ENCODE measurements around the gene OTUD1.

The OTUD1 gene

DNA sequence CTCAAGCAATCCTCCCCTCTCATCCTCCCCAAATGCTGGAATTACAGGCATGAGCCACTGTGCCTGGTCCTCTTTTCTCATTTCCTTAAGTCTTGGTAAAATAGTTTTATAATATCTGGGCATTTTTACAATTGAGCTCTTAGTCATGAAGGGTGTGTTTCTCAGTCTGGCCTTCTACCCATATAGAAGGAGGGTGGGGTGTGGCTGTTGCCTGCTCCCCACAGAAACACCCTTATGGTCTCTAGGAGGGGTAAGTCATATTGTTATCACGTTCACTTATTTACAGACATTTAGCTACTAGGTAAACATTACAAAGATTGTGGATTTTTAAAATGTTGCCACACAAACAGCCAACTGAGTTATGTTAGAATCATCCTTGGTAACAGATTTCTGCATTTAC is 6.7 kb upstream of the OTUD1 start:
- H3K4me3 ChIP-seq (replicated peaks; ENCODE audit: low read depth, low read length) = no peak overlapping the region
- TF ChIP-seq, protein P1, sequence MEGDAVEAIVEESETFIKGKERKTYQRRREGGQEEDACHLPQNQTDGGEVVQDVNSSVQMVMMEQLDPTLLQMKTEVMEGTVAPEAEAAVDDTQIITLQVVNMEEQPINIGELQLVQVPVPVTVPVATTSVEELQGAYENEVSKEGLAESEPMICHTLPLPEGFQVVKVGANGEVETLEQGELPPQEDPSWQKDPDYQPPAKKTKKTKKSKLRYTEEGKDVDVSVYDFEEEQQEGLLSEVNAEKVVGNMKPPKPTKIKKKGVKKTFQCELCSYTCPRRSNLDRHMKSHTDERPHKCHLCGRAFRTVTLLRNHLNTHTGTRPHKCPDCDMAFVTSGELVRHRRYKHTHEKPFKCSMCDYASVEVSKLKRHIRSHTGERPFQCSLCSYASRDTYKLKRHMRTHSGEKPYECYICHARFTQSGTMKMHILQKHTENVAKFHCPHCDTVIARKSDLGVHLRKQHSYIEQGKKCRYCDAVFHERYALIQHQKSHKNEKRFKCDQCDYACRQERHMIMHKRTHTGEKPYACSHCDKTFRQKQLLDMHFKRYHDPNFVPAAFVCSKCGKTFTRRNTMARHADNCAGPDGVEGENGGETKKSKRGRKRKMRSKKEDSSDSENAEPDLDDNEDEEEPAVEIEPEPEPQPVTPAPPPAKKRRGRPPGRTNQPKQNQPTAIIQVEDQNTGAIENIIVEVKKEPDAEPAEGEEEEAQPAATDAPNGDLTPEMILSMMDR (IDR thresholded peaks at IDR 0.05; ENCODE audit: insufficient read depth, low read length, poor library complexity, severe bottlenecking) = no peak
- DNase-seq (ENCODE audit: extremely low read depth, insufficient read length) = no peak
- no peaks in the 10 kb centered on the region for H3K27me3 ChIP-seq (replicated peaks; ENCODE audit: control insufficient read depth, insufficient read depth, low read length)
- no peaks in the 10 kb centered on the region for H3K36me3 ChIP-seq (ENCODE audit: control insufficient read depth, insufficient read depth, low read length)

DNA sequence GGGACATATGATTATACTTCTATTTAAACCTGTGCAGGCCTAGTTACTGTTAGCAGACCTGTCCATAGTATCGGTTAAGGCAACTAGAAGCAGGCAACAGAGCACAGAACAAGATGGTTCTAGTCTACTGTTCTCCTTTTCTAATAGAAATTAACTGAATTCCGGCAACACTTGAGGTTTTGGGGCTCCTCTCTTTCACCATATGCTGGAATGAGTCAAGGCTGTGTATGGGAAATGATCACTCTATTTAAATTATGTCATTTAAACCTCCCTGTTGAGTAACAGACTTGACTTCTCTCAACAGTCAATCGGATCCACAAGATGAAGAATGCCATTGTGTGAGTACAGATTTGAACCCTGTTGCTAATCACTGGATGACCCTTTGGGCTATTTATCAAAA is 6.2 kb upstream of the OTUD1 start:
- Histone ChIP-seq H3K36me3 (ENCODE audit: control insufficient read depth, insufficient read depth, low read length) (no peaks in the 10 kb centered on the region), H3K4me3 (replicated peaks; ENCODE audit: low read depth, low read length) (no peak overlapping the region), H3K27me3 (replicated peaks; ENCODE audit: control insufficient read depth, insufficient read depth, low read length) (no peaks in the 10 kb centered on the region)
- TF ChIP-seq, protein P1 (IDR thresholded peaks at IDR 0.05; ENCODE audit: insufficient read depth, low read length, poor library complexity, severe bottlenecking) = no peak
- DNase-seq (ENCODE audit: extremely low read depth, insufficient read length) = no peak

DNA sequence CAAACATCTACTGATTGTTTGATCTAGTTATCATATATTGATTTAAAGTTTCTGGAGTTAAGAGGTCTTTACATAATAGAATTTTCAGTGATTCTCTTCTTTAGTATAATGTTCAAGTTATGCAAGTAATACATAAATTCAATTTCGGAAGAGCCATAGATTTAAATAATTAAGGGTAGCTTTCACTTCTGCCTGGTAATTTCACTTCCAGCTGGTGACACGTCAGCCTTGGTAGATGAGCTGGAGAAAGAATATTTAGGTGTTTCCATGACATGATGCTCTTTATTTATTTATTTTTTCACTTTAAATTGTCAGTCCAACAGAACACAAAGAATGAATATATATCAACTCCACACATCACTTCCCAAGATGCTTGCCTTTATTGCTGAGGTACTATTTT is 5.2 kb upstream of the OTUD1 start:
- no peak for DNase-seq (ENCODE audit: extremely low read depth, insufficient read length)
- no peaks in the 10 kb centered on the region for H3K36me3 ChIP-seq (ENCODE audit: control insufficient read depth, insufficient read depth, low read length)
- H3K27me3 ChIP-seq (replicated peaks; ENCODE audit: control insufficient read depth, insufficient read depth, low read length) = no peaks in the 10 kb centered on the region
- TF ChIP-seq, protein P1 (IDR thresholded peaks at IDR 0.05; ENCODE audit: insufficient read depth, low read length, poor library complexity, severe bottlenecking) = no peak
- no peak overlapping the region for H3K4me3 ChIP-seq (replicated peaks; ENCODE audit: low read depth, low read length)

DNA sequence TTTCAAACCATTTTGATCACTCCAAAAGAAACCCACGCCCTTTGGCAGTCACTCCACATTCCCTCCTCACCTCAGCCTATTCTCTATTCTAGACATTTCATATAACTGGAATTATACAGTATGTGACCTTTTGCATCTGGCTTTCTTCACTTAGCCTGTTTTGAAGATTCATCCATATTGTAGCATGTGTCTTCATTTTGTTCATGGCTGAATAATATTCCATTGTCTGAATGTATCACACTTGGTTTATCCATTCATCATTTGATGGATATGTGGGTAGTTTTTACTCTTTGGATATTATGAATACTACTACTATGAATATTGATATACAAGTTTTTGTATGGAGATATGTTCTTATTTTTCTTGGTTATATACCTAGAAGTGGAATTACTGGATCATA is 3.5 kb upstream of the OTUD1 start:
- Histone ChIP-seq H3K27me3 (replicated peaks; ENCODE audit: control insufficient read depth, insufficient read depth, low read length) (no peaks in the 10 kb centered on the region), H3K4me3 (replicated peaks; ENCODE audit: low read depth, low read length) (no peak overlapping the region), H3K36me3 (ENCODE audit: control insufficient read depth, insufficient read depth, low read length) (no peaks in the 10 kb centered on the region)
- TF ChIP-seq, protein P1 (IDR thresholded peaks at IDR 0.05; ENCODE audit: insufficient read depth, low read length, poor library complexity, severe bottlenecking) = no peak
- DNase-seq (ENCODE audit: extremely low read depth, insufficient read length) = no peak

DNA sequence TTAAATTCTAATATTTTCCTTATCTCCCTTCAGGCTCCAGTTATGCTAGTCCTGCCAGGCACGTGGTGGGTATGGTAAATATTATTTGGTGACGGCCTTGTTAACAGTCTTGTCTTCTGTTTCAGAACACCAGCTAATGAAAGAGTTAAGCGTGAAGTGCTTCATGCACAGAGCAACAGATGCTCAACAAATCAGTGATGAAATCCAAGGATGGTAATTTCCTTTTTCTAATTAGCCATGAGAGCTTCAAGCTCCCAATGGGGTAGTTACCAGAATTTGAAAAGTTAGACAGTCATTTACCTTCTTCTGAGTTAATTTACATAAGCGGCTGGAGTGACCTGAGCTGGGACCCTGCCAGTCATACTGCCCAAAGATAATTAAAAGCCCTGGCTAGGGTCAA is 1.9 kb upstream of the OTUD1 start:
- Histone ChIP-seq H3K36me3 (ENCODE audit: control insufficient read depth, insufficient read depth, low read length) (no peaks in the 10 kb centered on the region), H3K27me3 (replicated peaks; ENCODE audit: control insufficient read depth, insufficient read depth, low read length) (no peaks in the 10 kb centered on the region), H3K4me3 (replicated peaks; ENCODE audit: low read depth, low read length) (no peak overlapping the region)
- TF ChIP-seq, protein P1 (IDR thresholded peaks at IDR 0.05; ENCODE audit: insufficient read depth, low read length, poor library complexity, severe bottlenecking) = no peak
- DNase-seq (ENCODE audit: extremely low read depth, insufficient read length) = no peak

DNA sequence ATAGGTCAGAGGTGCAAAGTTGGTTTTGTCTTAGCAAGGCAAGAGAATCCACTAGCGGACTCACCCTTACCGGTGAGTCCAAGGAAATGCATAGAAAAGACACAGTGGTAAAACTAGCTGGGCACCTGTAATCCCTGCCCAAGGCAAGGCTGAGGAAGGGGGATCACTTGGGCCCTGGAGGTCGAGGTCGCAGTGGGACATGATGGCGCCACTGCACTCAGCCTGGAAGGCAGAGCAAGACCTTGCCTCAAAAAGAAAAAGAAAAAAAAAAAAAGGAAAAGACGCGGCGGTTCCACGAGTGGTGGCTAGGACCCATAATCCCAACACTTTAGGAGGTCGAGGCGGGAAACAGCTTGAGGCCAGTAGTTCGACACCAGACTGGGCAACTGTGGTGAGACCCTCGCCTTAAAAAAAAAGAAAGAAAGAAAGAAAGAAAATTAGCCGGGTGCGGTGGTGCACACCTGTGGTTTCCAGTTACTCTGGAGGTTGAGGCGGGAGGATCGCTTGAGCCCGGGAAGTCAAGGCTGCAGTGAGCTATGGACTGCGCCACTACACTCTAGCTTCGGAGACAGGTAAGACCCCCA is 820 bp upstream of the OTUD1 start:
- DNase-seq (ENCODE audit: extremely low read depth, insufficient read length) = no peak
- TF ChIP-seq, protein P1 (IDR thresholded peaks at IDR 0.05; ENCODE audit: insufficient read depth, low read length, poor library complexity, severe bottlenecking) = no peak
- Histone ChIP-seq H3K27me3 (replicated peaks; ENCODE audit: control insufficient read depth, insufficient read depth, low read length) (no peaks in the 10 kb centered on the region), H3K4me3 (replicated peaks; ENCODE audit: low read depth, low read length) (peak overlapping the region; percentile 66), H3K36me3 (ENCODE audit: control insufficient read depth, insufficient read depth, low read length) (no peaks in the 10 kb centered on the region)
